Ovary (tissue), 1 donor: ENCODE data around the gene ENDOG.

Experiments
- EP300 ChIP-seq: sonication (generic); formaldehyde crosslinking; IDR thresholded peaks from one replicate; pipeline ENCODE4 v1.6.1; 2017; ENCODE audit warnings: antibody characterized with exemption
- POLR2A ChIP-seq: fragments of 450-650 bp; IDR thresholded peaks from one replicate; pipeline ENCODE4 v1.6.1; 2017; ENCODE audit warnings: antibody characterized with exemption, mild to moderate bottlenecking, moderate library complexity

DNA sequence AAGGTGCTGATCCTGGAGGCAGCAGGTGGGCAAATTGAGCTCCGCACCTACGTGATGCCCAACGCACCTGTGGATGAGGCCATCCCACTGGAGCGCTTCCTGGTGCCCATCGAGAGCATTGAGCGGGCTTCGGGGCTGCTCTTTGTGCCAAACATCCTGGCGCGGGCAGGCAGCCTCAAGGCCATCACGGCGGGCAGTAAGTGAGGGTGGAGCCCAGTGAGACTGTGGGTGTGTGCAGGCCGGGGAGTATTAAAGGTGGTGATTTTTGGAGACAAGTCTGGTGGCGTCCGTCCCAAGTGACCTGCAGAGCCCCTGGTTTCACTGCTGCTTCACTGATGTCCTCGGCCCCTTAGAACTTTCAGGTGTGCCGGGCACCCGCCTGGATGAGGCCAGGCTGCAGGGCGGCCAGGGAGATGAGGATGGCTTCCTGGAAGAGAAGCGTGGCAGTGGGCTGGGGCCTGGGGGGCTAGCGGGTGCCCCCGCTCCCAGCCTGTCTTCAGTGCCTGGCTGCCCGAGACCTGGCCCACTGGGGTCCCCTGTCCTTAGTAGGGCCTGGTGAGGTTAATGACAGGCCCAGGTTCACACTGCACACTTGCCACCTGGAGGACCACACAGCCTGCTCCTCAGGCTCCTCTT lies 4.2 kb downstream of the ENDOG start:
- no peak for TF ChIP-seq EP300
- no peak for TF ChIP-seq POLR2A
